Measurements from ENCODE around the gene EFCC1.

The EFCC1 gene

DNA sequence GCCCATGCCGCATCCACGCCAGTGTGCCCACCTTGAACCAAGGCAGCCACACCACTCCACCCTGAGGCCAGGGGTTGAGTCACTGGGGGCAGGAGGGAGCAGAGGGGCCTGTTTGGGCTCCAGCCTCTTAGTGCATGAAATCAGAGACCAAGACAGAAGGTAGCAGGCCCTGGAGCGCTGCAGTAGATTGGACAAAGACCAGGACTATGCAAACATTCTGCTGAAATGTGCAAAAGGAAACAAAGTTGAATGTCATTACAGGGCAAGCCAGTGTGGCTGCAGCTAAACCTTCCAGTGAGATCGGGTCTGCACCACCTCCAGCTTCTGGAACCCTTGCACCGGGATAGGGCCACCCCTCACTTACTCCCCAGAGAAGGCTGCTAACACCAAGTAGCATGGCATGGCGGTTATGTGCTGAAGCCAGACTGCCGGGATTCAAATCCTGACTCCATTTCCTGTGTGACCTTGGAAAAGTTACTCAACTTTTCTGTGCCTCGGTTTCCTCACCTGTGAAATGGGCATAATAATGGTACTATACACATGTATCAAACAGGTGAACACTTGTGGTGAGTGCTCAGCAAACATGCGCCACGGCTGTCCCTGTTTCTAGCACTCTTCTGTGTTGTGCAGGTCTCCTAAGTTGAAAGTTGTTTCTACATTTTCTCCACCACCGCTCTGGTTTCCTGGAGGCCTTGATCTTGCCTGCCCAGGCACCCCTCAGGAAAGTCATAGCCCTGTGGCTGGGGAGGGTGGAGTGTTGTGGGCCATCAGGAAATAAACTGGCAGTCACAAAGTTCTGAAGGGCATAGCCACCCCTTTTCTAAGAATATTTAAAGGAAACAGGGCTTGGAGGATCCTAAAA lies 34.5 kb downstream of the EFCC1 start:
- DNase-seq = no peak

DNA sequence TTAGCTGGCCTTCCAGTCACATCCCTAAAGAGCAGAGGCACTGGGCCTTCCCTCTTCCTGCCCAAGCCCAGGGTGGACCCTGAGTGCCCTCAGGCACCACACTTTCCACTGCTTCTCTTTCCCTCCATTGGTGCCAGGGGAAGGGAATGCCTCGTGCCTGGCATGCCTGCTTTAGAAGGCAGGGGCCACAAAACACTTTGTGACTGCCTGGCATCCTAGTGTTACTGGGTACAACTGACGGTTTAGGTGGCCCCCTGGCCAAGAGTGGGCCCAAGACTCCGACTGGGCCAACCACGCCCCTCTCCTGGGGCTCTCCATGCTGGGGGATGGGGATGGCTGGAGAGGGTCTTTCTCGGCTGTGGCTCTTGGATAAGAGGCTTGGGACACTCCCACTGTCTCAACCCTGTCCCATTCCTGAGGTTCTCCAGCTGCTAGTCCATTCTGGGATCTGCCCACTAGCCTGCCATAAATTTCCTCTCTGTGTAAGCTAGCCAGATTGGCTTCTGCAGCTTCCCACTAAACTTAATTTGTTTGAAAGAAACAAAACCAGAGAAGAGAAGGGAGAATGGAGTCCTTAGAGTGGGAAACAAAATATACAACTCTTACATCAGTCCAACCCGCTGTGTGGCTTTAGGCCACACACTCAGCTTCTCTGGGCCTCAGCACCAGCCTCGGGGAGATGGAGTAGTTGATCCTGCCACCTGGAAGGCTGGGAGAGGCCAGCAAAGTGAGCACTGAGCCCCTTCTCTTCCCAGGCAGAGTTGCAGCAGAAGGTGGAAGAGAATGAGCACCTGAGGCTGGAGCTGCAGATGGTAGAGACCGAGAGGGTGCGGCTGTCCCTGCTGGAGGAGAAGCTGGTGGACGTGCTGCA lies 35.4 kb downstream of the EFCC1 start:
- no peak for DNase-seq

DNA sequence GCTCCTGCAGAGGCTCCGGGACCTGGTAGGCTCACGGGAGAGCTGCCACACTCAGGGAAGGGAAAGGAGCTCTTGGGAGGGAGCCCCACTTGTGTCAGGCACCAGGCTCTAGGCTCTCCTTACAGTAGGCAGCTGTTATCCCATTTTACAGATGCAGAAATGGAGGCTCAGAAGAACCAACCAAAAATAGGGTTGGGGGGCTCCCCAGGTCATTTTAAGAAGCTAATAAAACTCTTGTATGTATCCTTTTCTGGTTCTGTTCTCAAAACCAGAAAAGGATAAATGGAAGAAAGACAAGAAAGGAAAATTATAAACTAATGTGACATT lies 36.0 kb downstream of the EFCC1 start:
- no peak for DNase-seq

DNA sequence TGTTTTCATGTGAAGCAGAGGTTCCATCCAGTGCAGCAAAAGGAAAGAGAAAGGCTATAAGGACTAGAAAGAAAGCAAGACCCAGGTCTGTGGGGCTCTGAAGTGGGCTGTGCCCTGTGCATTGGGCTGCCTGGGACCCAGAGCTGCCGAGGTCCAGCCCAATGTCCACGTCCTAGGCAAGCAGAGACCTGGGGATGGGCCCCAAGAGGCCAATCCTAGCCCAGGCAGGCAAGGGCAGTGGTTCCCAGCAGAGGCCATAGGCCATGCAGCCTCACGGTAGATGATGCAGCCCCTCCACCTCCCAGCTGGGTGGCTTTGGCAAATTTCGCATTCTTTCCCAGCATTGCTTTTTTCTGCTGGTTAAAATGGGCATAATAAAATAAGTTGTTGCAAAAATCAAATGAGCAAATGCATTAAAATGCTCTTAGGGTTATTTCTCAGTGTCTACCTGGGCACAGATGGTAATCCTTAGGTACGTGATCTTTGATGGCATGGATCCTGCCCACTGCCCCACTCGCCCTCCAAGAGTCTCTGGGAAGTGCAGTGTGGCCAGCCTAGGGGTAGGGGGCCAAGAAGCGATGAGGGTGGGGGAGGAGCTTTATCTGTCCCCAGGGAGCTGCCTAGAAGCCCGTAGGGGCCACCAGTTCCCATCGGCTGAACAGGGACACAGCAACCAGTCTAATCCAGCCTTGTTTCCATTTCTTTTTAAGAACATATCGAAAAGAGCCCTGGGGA lies 37.2 kb downstream of the EFCC1 start:
- DNase-seq = no peak

DNA sequence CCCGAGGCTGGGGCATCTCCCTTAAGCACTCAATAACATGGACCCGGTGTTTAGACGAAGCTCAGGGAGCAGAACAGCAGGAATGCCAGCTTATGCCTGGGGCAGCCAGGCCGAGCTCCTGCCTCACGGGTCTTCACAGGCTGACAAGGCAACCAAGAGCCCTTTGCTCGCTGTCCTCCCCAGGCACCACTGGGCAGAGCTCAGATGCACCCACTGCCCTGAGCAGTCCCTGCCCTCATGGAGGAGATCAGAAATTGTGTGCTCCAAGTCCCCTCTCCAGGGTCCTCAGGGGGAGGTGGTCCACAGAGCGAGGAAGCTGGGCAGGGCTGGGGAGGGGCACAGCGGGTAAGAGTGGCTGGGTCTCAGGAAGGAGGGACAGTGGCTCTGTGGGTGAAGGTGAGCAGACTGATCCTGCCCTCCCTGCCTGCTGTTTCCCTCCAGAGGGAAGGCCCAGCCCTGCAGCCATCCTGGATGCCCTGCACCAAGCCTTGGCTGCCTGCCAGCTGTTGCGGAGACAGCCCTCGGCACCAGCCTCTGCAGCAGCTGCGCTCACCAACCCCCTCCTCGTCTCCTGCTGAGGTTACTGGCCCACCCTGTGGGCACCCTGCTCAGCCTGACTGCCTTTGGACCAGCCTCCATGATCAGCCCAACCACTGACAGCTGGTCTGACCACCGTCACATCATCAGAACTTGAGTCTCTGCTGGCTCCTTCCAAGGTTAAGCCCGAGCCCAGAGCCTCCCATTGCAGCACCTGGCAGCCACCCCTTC lies 38.4 kb downstream of the EFCC1 start:
- peak; percentile 58 for DNase-seq

DNA sequence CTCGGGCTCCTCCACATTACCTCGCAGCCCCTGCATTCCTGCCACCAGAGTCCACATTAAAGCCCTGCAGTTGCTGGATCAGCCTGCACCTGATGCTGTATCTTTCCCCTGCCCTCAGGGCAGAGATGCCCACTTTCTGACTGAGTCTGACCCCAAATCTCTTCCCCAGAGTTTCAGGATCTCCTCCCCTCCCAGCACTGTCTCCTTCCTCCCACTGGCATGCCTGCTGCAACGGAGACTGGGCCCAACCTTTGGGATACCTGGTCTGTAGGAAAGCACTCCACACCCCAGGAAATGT lies 38.9 kb downstream of the EFCC1 start:
- no peak for DNase-seq

DNA sequence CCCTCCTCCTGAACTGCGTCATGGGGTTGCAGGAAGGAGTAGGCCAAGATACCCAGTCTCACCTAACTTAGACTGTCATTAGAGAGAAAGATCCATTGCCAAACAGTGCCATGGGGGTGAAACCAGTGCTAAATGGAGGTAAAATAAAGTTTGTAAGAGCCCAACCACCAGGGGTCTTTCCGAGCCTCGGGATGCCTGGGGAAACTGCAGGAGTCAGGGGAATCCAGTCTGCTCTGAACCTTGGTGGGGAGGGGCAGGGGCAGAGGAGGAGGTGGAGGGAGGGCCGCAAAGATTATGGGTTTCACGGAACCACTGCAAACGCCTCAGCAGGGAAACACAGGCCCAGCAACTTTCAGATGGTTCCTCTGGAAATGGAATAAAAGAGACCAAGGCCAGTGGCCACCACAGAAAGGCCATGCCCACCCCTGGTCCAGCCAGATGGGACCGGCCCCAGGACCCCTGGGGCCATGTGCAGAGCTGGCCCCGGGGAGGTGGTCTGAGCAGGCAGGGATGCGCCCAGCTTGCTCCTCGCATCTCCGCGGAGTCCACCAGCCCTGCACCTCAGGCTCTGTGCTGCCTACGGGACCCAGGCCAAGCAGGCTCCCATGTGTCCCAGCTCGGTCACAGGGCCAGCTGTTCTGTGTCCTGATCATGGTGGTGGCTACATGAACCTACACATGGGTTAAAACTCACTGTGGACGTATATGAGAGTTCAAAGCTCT lies 39.6 kb downstream of the EFCC1 start:
- DNase-seq = no peak

DNA sequence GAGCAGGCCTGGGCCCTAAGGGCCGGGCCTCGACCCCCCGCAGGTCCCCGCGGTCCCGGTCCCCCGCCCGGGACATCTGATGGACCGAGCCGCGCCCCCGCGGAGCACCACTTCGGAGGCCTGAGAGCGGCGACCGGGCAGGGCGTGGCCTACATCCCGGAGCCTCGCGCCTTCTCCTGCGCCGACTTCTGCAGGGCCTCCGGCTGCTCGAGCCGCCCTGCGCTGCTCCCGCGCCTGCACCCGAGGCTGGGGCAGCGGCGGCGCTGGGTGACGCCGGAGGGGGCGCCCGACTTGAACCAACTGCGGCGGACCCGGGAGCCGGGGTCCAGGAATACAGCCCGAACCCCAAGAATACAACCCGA lies 44.6 kb downstream of the EFCC1 start:
- no peak for DNase-seq

DNA sequence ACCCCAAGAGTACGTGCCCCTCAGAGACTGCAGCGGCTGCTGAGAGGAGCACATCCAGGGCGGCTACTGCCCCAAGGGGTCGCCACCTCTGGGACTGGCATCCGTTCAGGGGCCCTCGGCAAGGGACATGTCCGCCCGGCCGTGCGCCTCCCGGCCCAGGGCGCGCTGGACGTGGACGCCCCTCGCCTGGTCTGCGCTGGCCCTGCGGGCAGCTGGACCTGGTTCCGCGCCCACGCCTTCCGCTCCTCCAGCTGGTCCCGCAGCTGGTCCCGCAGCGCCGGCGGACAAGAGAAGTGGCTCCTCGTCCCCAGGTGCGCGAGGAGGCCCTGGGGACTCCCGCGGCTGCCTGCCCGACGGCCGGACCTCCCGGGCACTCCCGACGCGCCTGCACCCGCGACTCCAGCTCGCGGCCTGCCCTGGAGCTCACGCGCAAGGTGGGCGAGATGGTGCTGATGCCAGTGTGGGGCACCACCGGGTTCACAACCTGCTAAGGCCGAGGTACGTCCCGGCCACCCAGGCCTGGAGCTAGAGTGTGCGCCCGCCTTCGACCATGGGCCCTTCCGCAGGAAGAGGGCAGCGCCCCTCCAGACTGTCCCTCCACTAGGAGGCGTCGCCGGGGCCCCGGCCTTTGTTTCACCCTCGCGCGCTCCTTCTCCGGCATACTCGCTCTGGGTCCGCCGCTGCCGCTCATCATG lies 45.1 kb downstream of the EFCC1 start:
- no peak for DNase-seq

DNA sequence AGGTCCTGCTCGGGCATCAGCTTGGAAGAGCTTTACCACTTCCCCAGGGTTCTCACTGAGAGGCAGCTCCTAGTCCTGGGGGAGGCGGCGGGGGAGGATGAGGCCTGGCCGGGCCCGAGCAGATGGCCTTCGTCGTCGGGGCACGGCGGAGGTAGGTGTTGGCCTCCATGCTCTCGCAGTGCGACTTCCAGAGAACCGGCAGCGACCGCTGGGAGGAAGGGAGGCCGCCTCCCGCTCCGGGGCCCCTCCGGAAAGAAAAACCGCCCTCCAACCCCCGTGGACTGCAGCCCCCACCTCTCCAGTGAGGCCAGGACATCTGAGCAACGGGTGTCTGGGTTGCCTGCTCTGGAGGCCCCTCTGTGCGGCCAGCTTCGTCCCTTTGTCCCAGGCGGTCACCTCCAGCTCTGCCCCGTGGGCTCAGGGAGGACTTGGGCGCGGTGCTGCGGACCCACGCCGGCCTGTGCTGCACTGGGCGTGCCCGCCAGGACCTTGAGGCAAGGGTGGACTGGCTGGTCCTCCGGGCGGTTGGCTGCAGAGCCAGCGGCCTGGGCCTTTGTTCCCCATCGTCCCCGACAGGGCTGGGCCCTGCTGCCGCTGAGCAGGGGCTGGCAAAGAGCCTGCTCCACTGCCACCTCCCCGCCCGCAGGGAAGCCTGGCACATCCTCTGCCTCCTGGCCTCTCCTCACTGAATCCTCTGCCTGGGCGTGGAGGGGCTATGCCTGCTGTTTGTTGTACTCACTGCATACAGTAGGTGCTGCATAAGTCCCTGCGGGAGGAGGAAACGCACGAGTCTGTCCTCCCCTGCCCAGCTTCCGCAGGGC lies 45.8 kb downstream of the EFCC1 start:
- DNase-seq = no peak

DNA sequence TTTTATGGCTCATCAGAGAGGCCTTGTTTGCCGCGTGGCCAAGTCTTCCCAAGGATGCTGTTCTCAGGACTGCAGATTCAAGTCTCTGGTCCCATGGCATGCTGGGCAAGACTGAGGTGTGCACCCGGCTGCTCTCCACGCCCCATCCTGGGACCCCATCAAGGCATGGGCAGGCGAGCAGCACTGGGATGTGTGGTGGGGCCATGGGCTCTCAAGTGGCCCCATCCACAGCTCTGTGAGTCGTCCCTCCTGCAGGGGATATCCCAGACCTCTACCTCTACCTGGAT lies 46.4 kb downstream of the EFCC1 start:
- DNase-seq = no peak

DNA sequence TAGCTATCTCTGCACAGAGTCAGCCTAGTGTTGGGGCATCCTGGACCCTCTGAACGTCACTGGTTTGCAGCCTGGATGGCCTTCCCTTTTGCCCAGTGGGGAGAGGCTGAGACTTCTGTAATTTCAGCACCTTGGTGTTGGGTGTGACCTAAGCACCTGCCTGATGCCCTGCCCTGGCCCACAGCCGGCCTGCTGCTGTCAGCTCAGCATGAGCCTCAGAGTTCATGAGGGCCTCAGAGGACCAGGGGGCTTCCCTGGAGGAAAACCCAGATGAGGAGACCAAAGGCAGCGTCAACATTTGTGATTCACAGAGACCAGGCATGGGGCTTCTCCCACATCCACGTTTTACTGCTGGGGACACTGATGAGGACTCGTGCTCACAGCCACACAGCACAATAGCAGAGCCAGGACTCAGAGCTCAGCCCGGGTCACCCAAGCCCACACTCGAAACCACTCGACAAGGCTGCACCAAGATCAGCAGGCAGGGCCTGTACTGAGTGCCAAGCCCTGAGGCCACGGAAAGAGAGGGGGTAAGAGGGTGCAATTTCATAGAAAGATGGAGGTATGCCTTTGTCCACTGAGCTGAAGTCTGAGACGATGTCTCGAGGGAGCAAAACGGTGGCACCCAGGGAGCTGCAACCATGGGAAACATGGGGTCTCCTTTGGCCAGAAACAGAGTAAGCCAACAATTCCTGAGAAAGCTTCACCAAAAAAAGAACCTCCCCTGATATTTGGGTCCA lies 49.6 kb downstream of the EFCC1 start:
- DNase-seq = no peak

DNA sequence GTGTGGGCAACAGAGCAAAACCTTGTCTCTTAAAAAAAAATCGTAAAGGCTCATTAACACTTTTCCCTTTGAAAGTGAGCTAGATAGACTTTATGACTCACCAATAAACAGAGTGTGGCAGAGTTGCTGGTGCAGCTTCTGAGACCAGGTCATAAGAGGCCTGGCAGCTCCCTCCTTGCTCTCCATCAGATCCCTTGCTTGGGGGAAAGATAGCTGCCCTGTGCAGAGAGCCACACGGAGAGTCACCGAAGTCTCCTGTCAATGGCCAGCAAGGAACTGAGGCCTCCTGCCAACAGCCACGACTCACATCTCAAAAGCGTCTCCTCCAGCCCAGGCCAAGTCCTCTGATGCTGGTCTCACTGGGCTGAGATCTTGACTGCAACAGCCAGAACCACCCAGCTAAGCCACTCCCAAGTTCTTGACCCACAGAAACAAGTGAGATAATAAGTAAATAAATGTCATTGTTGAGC lies 50.8 kb downstream of the EFCC1 start:
- no peak for DNase-seq

DNA sequence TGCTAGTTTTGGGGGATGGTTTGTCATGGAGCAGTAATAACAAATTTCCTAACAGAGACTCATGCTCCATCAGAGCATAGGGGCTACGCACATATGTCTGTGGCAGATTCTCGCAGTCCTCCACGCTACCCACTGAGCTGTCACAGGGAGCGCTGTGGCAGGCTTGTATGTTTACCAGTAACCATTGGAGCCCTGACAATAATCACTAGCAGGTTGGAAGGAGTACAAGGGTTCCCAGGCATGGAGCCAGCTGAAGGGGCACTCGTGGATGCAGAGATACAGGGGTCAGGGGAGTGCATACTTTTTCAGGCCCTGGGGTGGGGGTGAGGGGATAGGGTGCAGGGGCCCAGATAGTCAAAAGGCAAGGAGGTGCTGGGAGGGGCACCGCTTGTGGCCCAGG lies 51.6 kb downstream of the EFCC1 start:
- no peak for DNase-seq

DNA sequence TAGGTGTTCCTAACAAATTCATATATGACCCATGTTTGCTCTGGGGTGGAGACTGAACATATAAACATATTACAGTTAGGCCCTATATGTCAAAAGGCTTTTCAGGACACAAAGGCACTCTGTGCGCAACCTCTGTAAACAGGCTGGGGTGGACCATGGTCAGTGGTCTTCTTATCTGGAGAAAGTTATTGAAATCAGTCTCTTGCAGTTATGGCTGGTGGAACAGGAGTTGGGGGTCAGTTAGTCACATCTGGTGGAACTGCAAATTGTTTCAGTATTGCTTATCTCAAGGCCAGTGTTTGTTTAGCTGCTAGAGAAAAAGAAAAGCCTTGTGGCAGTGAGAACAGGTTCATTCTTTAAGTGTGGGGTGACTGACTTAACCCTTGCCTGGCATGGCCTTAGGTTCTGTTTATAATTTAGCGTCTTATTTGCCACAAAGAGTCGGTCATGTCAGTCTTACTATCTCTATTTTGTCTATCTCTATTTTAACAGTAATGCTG lies 53.6 kb downstream of the EFCC1 start:
- no peak for DNase-seq

DNA sequence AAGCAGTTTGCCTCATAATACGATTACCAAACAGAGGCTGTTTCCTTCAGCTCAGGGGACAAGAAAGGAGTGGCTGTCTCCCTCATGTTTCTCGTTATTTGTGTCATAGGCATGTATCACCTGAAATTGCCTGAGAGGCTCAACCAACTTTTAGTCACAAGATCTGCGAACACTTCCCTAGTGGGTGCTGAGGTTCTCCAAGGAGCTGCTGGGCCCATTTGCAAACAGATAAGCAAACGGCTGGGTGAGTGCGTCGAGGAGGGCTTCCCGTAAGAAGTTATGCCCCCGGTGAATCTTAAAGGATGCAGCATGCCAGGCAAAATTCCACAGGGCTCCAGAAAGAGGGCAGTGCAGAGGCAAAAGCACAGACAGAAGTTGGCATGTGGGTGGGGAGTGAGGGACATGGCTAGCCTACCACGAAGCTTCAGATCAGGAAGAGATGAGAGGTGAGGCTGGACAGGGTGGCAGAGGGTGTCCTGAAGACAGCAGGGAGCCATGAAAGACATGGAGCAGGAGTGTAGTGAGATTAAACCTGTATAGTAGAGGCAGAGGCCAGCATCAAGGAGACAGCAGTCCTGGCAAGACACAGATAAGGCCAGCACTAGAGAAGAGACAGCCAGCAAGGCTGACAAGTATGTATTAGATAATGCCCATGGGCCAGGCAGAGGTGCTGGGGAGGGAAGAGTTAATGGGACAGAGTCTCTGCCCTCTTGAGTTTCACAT lies 55.5 kb downstream of the EFCC1 start:
- DNase-seq = no peak

DNA sequence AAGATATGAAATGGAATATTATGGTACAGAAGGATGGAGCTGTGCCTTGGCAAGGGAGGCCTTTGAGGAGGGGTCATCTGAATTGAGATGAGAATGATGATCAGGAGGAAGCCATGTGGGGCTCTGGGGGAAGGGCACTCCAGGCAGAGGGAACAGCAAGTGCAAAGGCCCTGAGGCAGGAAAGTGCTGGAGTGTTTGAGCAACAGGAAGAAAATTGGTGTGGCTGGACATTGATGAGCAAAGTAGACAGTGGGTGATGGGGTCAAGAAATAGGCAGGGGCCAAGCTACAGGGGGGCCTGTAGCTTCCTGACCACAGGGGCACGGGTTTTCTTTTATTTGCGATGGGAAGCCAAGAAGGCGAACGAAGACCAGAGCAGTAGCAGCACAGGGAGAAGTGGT lies 56.1 kb downstream of the EFCC1 start:
- DNase-seq = no peak

DNA sequence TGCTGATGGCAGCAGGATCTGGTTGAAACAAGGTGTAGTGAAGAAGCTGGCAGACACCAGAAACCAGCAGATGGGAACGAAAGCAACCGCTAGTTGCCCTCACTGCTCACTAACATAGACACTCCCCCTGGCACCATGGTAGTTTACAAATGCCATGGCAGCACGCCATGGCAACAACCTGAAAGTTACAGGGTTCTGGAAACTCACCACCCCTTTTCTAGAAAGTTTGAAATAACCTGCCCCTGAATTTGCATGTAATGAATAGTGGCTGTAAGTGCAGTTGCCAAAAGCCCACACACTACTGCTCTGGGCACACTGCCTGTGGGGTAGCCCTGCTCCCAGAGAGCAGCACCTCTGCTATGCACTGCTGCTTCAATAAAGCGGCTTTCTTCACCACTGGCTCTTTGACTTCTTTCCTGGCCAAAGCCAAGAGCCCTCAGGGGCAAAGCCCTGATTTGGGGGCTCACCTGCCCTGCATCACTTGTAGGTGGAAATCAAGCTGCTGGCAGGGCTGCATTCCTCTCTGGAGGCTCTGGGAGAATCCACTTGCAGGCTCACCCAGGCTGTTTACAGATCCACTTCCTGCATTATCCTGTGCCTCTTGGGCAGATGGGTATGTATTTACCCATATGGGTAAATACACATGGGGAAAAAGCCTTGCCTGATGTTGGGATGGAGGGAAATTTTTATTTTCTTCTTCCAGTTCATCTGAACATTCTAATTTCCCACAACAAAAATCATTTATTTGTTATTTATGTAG lies 57.5 kb downstream of the EFCC1 start:
- no peak for DNase-seq

All from NCI-H524 treated with DMSO at 0.1 percent for 48 hours (cell line).